ENCODE measurements around the gene TCF4. TPM values are rescaled to one million over a fixed set of nuclear protein-coding genes. Genes with fewer than 3 reads are reported as not detected.

Gene TCF4
- total RNA-seq, 1 donor from 2014 or later = 7.2 TPM

- TF ChIP-seq CTCF (conservative IDR thresholded peaks at IDR 0.05; ENCODE audit: low read depth, low read length) = no peak
- no peak for DNase-seq (ENCODE audit: low read depth)
- no peak overlapping the region for H3K4me3 ChIP-seq (ENCODE audit: low read depth, low read length)
These were observed 315.3 kb downstream of the TCF4 start for GRCh38 chr18:55272510-55273243.

GRCh38 chr18:55269622-55270021 is 318.4 kb downstream of the TCF4 start:
- H3K4me3 ChIP-seq (ENCODE audit: low read depth, low read length) = no peak overlapping the region
- DNase-seq (ENCODE audit: low read depth) = no peak
- no peak for TF ChIP-seq CTCF (conservative IDR thresholded peaks at IDR 0.05; ENCODE audit: low read depth, low read length)

GRCh38 chr18:55268628-55269275 is 319.2 kb downstream of the TCF4 start:
- H3K4me3 ChIP-seq (ENCODE audit: low read depth, low read length) = no peak overlapping the region
- DNase-seq (ENCODE audit: low read depth) = no peak
- TF ChIP-seq CTCF (conservative IDR thresholded peaks at IDR 0.05; ENCODE audit: low read depth, low read length) = no peak

- DNase-seq (ENCODE audit: low read depth) = no peak
- no peak for TF ChIP-seq CTCF (conservative IDR thresholded peaks at IDR 0.05; ENCODE audit: low read depth, low read length)
- no peak overlapping the region for H3K4me3 ChIP-seq (ENCODE audit: low read depth, low read length)
These were observed 319.8 kb downstream of the TCF4 start for GRCh38 chr18:55268151-55268601.

GRCh38 chr18:55266981-55267380 is 321.0 kb downstream of the TCF4 start:
- no peak for DNase-seq (ENCODE audit: low read depth)
- TF ChIP-seq CTCF (conservative IDR thresholded peaks at IDR 0.05; ENCODE audit: low read depth, low read length) = no peak
- no peak overlapping the region for H3K4me3 ChIP-seq (ENCODE audit: low read depth, low read length)

GRCh38 chr18:55265984-55266383 is 322.0 kb downstream of the TCF4 start:
- no peak for TF ChIP-seq CTCF (conservative IDR thresholded peaks at IDR 0.05; ENCODE audit: low read depth, low read length)
- H3K4me3 ChIP-seq (ENCODE audit: low read depth, low read length) = no peak overlapping the region
- no peak for DNase-seq (ENCODE audit: low read depth)

All from epithelial cell of proximal tubule (primary cell).